Measurements from ENCODE around the gene KCNQ1. TPM values are rescaled to one million over a fixed set of nuclear protein-coding genes. Genes with fewer than 3 reads are reported as not detected.
"Not testable (repeated sequence)": the region's sequence is repeated elsewhere in the genome, so short reads cannot be mapped to it uniquely, and the experiment has no call there.

The KCNQ1 gene
- total RNA-seq, 1 experiment from 2014 or later = not detected

DNA sequence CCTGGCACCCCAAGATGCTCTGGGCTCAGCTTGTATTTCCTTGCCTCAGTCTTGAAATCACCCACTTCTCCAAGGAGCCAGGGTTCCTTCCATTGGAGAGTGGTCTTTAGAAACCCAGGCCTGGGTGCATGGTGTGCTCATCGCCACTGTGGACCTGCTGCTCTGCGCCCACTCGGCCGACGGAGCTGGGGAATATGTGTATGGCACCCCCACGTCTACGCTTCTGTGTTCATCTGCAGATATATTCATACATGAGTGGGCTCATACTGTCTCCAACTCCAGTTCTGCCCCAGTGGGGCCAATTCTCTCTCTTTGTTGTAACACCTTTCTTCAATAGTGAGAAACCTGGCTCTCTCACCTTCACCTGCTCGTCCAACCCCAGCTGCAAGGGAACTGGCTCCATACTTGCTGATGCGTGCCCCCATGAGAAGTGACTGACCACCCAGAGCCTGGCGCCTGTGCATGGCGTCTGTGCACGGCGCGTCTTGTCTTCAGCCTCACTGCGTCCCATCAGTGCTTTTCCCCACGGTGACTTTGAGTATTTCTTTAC, 39.8 kb downstream of the KCNQ1 start:
- H3F3A ChIP-seq (ENCODE audit: insufficient read depth, low read depth) = no peaks in the 10 kb centered on the region
- H3K9me3 ChIP-seq (ENCODE audit: insufficient read depth, low read depth) = peaks cover 5% of the 10 kb centered on the region; the same call in 1 of the 2 replicates
- H3K27ac ChIP-seq = no peak overlapping the region
- intact Hi-C loops (cut with micrococcal nuclease; ENCODE audit: unreplicated experiment) = no loop called here
- H3K36me3 ChIP-seq (ENCODE audit: low read depth) = no peaks in the 10 kb centered on the region
- H3K4me3 ChIP-seq = no peak overlapping the region
- ChIA-PET POLR2A (ENCODE audit: unreplicated experiment) (no interaction called here), CTCF (no interaction called here)
- H3K4me2 ChIP-seq = no peak overlapping the region
- peaks cover 47% of the 10 kb centered on the region for H3K27me3 ChIP-seq (ENCODE audit: insufficient read depth, low read depth)
- no TSS peak for BruUV-seq (replicated peaks)
- no peak overlapping the region for H2AFZ ChIP-seq
- no peaks in the 10 kb centered on the region for H4K20me1 ChIP-seq (ENCODE audit: insufficient read depth)
- no peaks in the 10 kb centered on the region for H3K79me2 ChIP-seq (ENCODE audit: low read depth)
- no peak for DNase-seq
- H3K4me1 ChIP-seq (replicated peaks; ENCODE audit: insufficient read depth) = no peaks in the 10 kb centered on the region
- TF ChIP-seq, protein P1, sequence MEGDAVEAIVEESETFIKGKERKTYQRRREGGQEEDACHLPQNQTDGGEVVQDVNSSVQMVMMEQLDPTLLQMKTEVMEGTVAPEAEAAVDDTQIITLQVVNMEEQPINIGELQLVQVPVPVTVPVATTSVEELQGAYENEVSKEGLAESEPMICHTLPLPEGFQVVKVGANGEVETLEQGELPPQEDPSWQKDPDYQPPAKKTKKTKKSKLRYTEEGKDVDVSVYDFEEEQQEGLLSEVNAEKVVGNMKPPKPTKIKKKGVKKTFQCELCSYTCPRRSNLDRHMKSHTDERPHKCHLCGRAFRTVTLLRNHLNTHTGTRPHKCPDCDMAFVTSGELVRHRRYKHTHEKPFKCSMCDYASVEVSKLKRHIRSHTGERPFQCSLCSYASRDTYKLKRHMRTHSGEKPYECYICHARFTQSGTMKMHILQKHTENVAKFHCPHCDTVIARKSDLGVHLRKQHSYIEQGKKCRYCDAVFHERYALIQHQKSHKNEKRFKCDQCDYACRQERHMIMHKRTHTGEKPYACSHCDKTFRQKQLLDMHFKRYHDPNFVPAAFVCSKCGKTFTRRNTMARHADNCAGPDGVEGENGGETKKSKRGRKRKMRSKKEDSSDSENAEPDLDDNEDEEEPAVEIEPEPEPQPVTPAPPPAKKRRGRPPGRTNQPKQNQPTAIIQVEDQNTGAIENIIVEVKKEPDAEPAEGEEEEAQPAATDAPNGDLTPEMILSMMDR (conservative IDR thresholded peaks at IDR 0.05) = no peak
- no peak for TF ChIP-seq EZH2 (IDR thresholded peaks at IDR 0.05; ENCODE audit: low read depth)
- H3K9me2 ChIP-seq (ENCODE audit: insufficient read depth) = no peaks in the 10 kb centered on the region

DNA sequence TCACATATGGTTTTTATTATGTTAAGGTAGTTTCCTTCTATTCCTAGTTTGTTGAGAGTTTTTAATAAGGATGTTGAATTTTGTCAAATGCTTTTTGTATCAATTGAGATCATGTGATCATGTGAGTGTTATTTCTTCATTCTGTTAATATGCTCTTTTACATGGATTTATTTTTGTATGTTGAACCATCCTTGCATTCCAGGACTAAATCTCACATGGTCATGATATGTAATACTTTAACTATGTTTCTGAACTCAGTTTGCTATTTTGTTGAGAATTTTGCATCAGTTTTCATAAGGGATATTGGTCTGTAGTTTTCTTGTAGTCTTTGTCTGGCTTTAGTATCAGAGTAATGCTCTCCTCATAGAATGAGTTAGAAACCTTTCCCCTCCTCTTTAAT, 43.2 kb downstream of the KCNQ1 start:
- peaks cover 5% of the 10 kb centered on the region; the same call in 1 of the 2 replicates for H3K9me3 ChIP-seq (ENCODE audit: insufficient read depth, low read depth)
- no peaks in the 10 kb centered on the region for H4K20me1 ChIP-seq (ENCODE audit: insufficient read depth)
- no peak overlapping the region for H3K27ac ChIP-seq
- no peaks in the 10 kb centered on the region for H3F3A ChIP-seq (ENCODE audit: insufficient read depth, low read depth)
- H3K4me3 ChIP-seq = no peak overlapping the region
- DNase-seq = no peak
- H3K9me2 ChIP-seq (ENCODE audit: insufficient read depth) = no peaks in the 10 kb centered on the region
- ChIA-PET POLR2A (ENCODE audit: unreplicated experiment) (no interaction called here), CTCF (no interaction called here)
- no peaks in the 10 kb centered on the region for H3K79me2 ChIP-seq (ENCODE audit: low read depth)
- no peak for TF ChIP-seq EZH2 (IDR thresholded peaks at IDR 0.05; ENCODE audit: low read depth)
- TF ChIP-seq, protein P1 (conservative IDR thresholded peaks at IDR 0.05) = no peak
- no TSS peak for BruUV-seq (replicated peaks)
- H3K36me3 ChIP-seq (ENCODE audit: low read depth) = no peaks in the 10 kb centered on the region
- no peak overlapping the region for H3K4me2 ChIP-seq
- H3K27me3 ChIP-seq (ENCODE audit: insufficient read depth, low read depth) = peaks cover 53% of the 10 kb centered on the region
- intact Hi-C loops (cut with micrococcal nuclease; ENCODE audit: unreplicated experiment) = no loop called here
- H3K4me1 ChIP-seq (replicated peaks; ENCODE audit: insufficient read depth) = no peaks in the 10 kb centered on the region
- H2AFZ ChIP-seq = no peak overlapping the region

DNA sequence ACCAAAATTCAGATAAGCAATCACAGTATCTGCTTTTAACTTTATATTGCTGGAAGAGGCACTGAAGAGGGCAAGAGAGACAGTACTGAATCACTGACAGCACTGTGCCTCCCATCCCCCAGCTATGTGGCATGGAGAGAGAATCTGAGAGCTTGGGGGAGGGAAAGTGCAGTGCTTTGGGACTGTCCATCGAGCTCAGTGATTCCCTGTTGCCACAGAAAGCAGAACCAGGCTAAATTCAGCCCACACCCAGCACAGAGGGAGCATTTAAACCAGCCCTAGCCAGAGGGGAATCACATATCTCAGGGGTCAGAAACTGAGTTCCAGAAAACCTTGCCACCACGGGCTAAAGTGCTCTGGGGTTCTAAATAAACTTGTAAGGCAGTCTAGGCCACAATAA, 44.3 kb downstream of the KCNQ1 start:
- intact Hi-C loops (cut with micrococcal nuclease; ENCODE audit: unreplicated experiment) = no loop called here
- H3K27ac ChIP-seq = no peak overlapping the region
- ChIA-PET CTCF (no interaction called here), POLR2A (ENCODE audit: unreplicated experiment) (no interaction called here)
- H4K20me1 ChIP-seq (ENCODE audit: insufficient read depth) = no peaks in the 10 kb centered on the region
- H3K79me2 ChIP-seq (ENCODE audit: low read depth) = no peaks in the 10 kb centered on the region
- no peak overlapping the region for H2AFZ ChIP-seq
- H3K36me3 ChIP-seq (ENCODE audit: low read depth) = no peaks in the 10 kb centered on the region
- H3K4me3 ChIP-seq = no peak overlapping the region
- peaks cover 5% of the 10 kb centered on the region; the same call in 1 of the 2 replicates for H3K9me3 ChIP-seq (ENCODE audit: insufficient read depth, low read depth)
- no peak overlapping the region for H3K4me2 ChIP-seq
- H3K4me1 ChIP-seq (replicated peaks; ENCODE audit: insufficient read depth) = no peaks in the 10 kb centered on the region
- BruUV-seq (replicated peaks) = no TSS peak
- no peaks in the 10 kb centered on the region for H3K9me2 ChIP-seq (ENCODE audit: insufficient read depth)
- H3K27me3 ChIP-seq (ENCODE audit: insufficient read depth, low read depth) = peaks cover 48% of the 10 kb centered on the region
- H3F3A ChIP-seq (ENCODE audit: insufficient read depth, low read depth) = no peaks in the 10 kb centered on the region
- TF ChIP-seq, protein P1 (conservative IDR thresholded peaks at IDR 0.05) = no peak
- TF ChIP-seq EZH2 (IDR thresholded peaks at IDR 0.05; ENCODE audit: low read depth) = no peak
- DNase-seq = no peak

- H3K27ac ChIP-seq; H3K9me3 ChIP-seq (ENCODE audit: insufficient read depth, low read depth); H3K4me3 ChIP-seq; H4K20me1 ChIP-seq (ENCODE audit: insufficient read depth); POLR2A ChIA-PET (ENCODE audit: unreplicated experiment); CTCF ChIA-PET; H3K9me2 ChIP-seq (ENCODE audit: insufficient read depth); H2AFZ ChIP-seq; H3K4me2 ChIP-seq; H3F3A ChIP-seq (ENCODE audit: insufficient read depth, low read depth); intact Hi-C loops (cut with micrococcal nuclease; ENCODE audit: unreplicated experiment); H3K36me3 ChIP-seq (ENCODE audit: low read depth); DNase-seq; H3K79me2 ChIP-seq (ENCODE audit: low read depth); BruUV-seq (replicated peaks); H3K4me1 ChIP-seq (replicated peaks; ENCODE audit: insufficient read depth): not testable (repeated sequence)
- peaks cover 36% of the 10 kb centered on the region for H3K27me3 ChIP-seq (ENCODE audit: insufficient read depth, low read depth)
These were observed 53.1 kb downstream of the KCNQ1 start for GRCh38 chr11:2497951-2498350.
